PC-9 (cell line): Measurements from ENCODE around the gene LRRC8D. TPM values are rescaled to one million over a fixed set of nuclear protein-coding genes. Genes with fewer than 3 reads are reported as not detected.

Source experiments
- BruUV-seq: library from RNA; stranded (reverse); fragments of 400-500 nt; replicated peaks from 2 replicates; lab custom pipeline; 2021; lab: Mats Ljungman, UMichigan
- CTCF ChIA-PET: fragments of 300-600 bp; sonication (Branson Sonifier 250); formaldehyde crosslinking; loops from one replicate; lab custom pipeline; 2022; ENCODE audit warnings: antibody characterized with exemption; lab: Charles Lee
- POLR2A ChIA-PET: fragments of 300-600 bp; sonication (Branson Sonifier 250); formaldehyde crosslinking; loops from one replicate; lab custom pipeline; 2022; ENCODE audit warnings: antibody characterized with exemption; ENCODE audit not compliant: unreplicated experiment; lab: Charles Lee
- DNase-seq, 2 experiments: peaks; one replicate each; pipeline versions ENCODE4 v3.0.0 to v3.0.0-alpha.2; 2015 to 2022; ENCODE audit warnings: mixed read lengths in 1 of 2
- H2AFZ ChIP-seq: fragments of 200-600 bp; sonication (generic); 2 replicates; pipeline ENCODE4 v1.8.1; 2017; ENCODE audit warnings: antibody characterized with exemption
- H3F3A ChIP-seq: fragments of 200-600 bp; sonication (generic); 2 replicates; pipeline ENCODE4 v1.8.1; 2017; ENCODE audit warnings: antibody characterized with exemption, mild to moderate bottlenecking, low read depth; ENCODE audit not compliant: insufficient read depth
- H3K27ac ChIP-seq: fragments of 200-600 bp; sonication (generic); 2 replicates; pipeline ENCODE4 v1.6.1; 2016; ENCODE audit warnings: mixed run types
- H3K27me3 ChIP-seq: fragments of 200-600 bp; sonication (generic); 2 replicates; pipeline ENCODE4 v1.6.1; 2016; ENCODE audit warnings: low read depth, mixed run types; ENCODE audit not compliant: insufficient read depth
- H3K36me3 ChIP-seq: fragments of 200-600 bp; sonication (generic); 2 replicates; pipeline ENCODE4 v1.6.1; 2016; ENCODE audit warnings: low read depth, mixed run types
- H3K4me1 ChIP-seq: fragments of 200-600 bp; sonication (generic); replicated peaks from 2 replicates; pipeline ENCODE4 v1.6.1; 2016; ENCODE audit warnings: mixed run types; ENCODE audit not compliant: insufficient read depth
- H3K4me2 ChIP-seq: fragments of 200-600 bp; sonication (generic); 2 replicates; pipeline ENCODE4 v1.6.1; 2017; ENCODE audit warnings: mixed run types
- H3K4me3 ChIP-seq: fragments of 200-600 bp; sonication (generic); 2 replicates; pipeline ENCODE4 v1.6.1; 2016; ENCODE audit warnings: mixed run types
- H3K79me2 ChIP-seq: fragments of 200-600 bp; sonication (generic); 2 replicates; pipeline ENCODE4 v1.6.1; 2017; ENCODE audit warnings: low read depth, mixed run types
- H3K9me2 ChIP-seq: fragments of 200-600 bp; sonication (generic); 2 replicates; pipeline ENCODE4 v1.8.1; 2017; ENCODE audit warnings: mild to moderate bottlenecking; ENCODE audit not compliant: insufficient read depth
- H3K9me3 ChIP-seq: fragments of 200-600 bp; sonication (generic); 2 replicates; pipeline ENCODE4 v1.8.1; 2016; ENCODE audit warnings: low read depth; ENCODE audit not compliant: insufficient read depth
- H4K20me1 ChIP-seq: fragments of 200-600 bp; sonication (generic); 2 replicates; pipeline ENCODE4 v1.8.1; 2017; ENCODE audit not compliant: insufficient read depth
- EZH2 ChIP-seq: fragments of 200-600 bp; sonication (generic); IDR thresholded peaks from 2 replicates; pipeline ENCODE4 v1.8.0; 2017; ENCODE audit warnings: antibody characterized with exemption, low read depth
- intact Hi-C: fragments of 100-400 bp; cut with micrococcal nuclease; formaldehyde crosslinking; loops from one replicate; pipeline ENCODE4 v1.10.0; 2022; ENCODE audit not compliant: unreplicated experiment
- total RNA-seq: library from RNA; stranded (reverse); gene quantifications from 2 replicates; pipeline ENCODE4 v1.2.3, GENCODE V29; 2021
- TF ChIP-seq, protein P1 (sequence below): fragments of 200-600 bp; sonication (generic); conservative IDR thresholded peaks from 2 replicates; pipeline ENCODE4 v1.6.1; 2017; ENCODE audit warnings: mixed run types, antibody characterized with exemption, mild to moderate bottlenecking, moderate library complexity

LRRC8D gene
- total RNA-seq, 1 experiment from 2014 or later, result 75.9 TPM

DNA sequence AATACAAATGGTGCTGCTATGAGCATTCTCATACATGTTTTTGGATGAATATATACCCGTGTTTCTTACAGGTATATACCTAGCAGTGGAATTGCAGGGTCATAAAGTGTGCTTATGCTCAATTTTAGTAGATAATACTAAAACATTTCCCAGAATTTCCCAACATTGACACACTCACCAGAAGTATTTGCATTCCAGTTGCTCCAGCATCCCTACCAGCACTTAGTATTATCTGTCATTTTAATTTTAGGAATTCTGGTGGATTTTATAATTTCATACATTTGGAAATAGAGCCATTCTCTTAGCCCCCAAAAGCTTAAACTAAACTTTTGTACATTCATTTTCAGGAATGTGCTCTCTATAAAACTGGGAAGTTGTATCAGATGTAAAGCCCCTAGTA lies 106.6 kb downstream of the LRRC8D start:
- no TSS peak for BruUV-seq
- H3K79me2 ChIP-seq, result peaks cover 56% of the 10 kb centered on the region
- intact Hi-C loops, result no loop called here

DNA sequence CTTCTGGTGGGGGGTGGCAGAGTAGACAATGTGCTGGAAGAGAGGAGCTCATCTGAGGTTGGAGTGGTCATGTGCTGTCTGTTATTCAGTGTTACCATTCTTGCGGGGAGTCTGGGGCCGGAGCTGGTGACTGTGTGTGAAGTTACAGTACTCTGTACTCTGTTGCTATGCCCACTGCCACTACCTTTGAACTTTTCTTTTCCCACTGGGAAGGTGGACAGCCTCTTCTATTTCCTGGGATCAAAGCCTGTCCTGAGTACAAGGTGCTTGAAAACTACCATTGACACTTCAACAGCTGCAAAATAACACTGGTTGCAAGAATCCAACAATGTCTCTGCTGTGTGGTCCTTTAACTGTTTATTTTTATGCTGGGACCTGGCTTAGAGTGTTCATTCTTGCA lies 107.7 kb downstream of the LRRC8D start:
- Histone ChIP-seq H3K27me3 (no peaks in the 10 kb centered on the region), H3K9me2 (no peaks in the 10 kb centered on the region; the same call in 1 of the 2 replicates), H3K27ac (no peak overlapping the region), H4K20me1 (no peaks in the 10 kb centered on the region), H3K4me3 (no peak overlapping the region), H3K79me2 (peaks cover 49% of the 10 kb centered on the region), H3K4me1 (0 out of 2 replicates have a peak, but pooled peaks cover 10% of the 10 kb centered on the region), H2AFZ (no peak overlapping the region), H3K4me2 (no peak overlapping the region), H3K9me3 (peaks cover 13% of the 10 kb centered on the region), H3K36me3 (peaks cover 60% of the 10 kb centered on the region), H3F3A (peaks cover 15% of the 10 kb centered on the region; the same call in 1 of the 2 replicates)
- intact Hi-C loops, result no loop called here
- TF ChIP-seq, protein P1, sequence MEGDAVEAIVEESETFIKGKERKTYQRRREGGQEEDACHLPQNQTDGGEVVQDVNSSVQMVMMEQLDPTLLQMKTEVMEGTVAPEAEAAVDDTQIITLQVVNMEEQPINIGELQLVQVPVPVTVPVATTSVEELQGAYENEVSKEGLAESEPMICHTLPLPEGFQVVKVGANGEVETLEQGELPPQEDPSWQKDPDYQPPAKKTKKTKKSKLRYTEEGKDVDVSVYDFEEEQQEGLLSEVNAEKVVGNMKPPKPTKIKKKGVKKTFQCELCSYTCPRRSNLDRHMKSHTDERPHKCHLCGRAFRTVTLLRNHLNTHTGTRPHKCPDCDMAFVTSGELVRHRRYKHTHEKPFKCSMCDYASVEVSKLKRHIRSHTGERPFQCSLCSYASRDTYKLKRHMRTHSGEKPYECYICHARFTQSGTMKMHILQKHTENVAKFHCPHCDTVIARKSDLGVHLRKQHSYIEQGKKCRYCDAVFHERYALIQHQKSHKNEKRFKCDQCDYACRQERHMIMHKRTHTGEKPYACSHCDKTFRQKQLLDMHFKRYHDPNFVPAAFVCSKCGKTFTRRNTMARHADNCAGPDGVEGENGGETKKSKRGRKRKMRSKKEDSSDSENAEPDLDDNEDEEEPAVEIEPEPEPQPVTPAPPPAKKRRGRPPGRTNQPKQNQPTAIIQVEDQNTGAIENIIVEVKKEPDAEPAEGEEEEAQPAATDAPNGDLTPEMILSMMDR, result no peak
- no peak for TF ChIP-seq EZH2
- no TSS peak for BruUV-seq
- CTCF ChIA-PET, result no interaction called here
- DNase-seq, result no peak
- POLR2A ChIA-PET, result no interaction called here

More for the DNA sequence above, 106.6 kb downstream of the LRRC8D start:
- H3K36me3 ChIP-seq, result peaks cover 60% of the 10 kb centered on the region
- no peak overlapping the region for H3K4me3 ChIP-seq
- H3K4me2 ChIP-seq, result no peak overlapping the region
- no peaks in the 10 kb centered on the region for H4K20me1 ChIP-seq
- no peak overlapping the region for H3K27ac ChIP-seq
- no peak overlapping the region for H2AFZ ChIP-seq
- 0 out of 2 replicates have a peak, but pooled peaks cover 10% of the 10 kb centered on the region for H3K4me1 ChIP-seq
- DNase-seq, result no peak
- ChIA-PET POLR2A (no interaction called here), CTCF (interaction anchor here (0.6 kb wide), 1 partner anchor 104 kb away, joined by 3 read pairs; no protein-coding TSS in a partner anchor)
- H3F3A ChIP-seq, result peaks cover 23% of the 10 kb centered on the region; the same call in 1 of the 2 replicates
- TF ChIP-seq, protein P1, result no peak
- no peak for TF ChIP-seq EZH2
- peaks cover 23% of the 10 kb centered on the region for H3K9me3 ChIP-seq
- no peaks in the 10 kb centered on the region; the same call in 1 of the 2 replicates for H3K9me2 ChIP-seq
- H3K27me3 ChIP-seq, result no peaks in the 10 kb centered on the region

DNA sequence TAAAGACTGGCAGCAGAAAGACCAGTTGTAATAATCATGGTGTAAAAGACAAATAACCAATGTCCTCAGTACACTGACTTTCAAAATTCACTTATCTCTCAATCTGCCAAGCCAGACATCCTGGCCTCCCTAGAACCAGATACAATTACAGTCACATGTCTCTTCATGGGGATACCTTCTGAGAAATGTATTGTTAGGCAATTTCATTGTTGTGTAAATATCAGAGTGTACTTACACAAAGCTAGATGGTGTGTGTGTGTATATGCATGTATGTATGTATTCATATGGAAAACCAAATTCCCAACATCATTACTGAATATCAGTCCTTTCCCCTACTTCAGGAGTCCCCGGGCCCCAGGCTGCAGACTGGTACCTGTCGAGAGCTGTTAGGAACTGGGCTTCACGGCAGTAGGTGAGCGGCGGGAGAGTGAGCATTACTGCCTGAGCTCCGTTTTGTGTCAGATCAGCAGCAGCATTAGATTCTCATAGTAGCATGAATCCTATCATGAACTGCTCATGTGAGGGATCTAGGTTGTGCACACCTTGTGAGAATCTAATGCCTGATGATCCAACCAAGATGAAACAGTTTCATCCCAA lies 108.7 kb downstream of the LRRC8D start:
- TF ChIP-seq EZH2, result no peak
- TF ChIP-seq, protein P1, result no peak
- Histone ChIP-seq H4K20me1 (no peaks in the 10 kb centered on the region), H3K36me3 (peaks cover 60% of the 10 kb centered on the region), H3K27me3 (no peaks in the 10 kb centered on the region), H3K4me3 (no peak overlapping the region), H3K9me3 (peaks cover 6% of the 10 kb centered on the region; the same call in 1 of the 2 replicates), H3F3A (peaks cover 12% of the 10 kb centered on the region; the same call in 1 of the 2 replicates), H3K27ac (no peak overlapping the region), H2AFZ (no peak overlapping the region), H3K79me2 (peaks cover 40% of the 10 kb centered on the region), H3K9me2 (no peaks in the 10 kb centered on the region; the same call in 1 of the 2 replicates), H3K4me1 (0 out of 2 replicates have a peak, but pooled peaks cover 10% of the 10 kb centered on the region), H3K4me2 (no peak overlapping the region)
- intact Hi-C loops, result no loop called here
- ChIA-PET POLR2A (no interaction called here), CTCF (no interaction called here)
- BruUV-seq, result no TSS peak
- DNase-seq, result no peak
